HFFc6 (cell line): ENCODE results near the gene EIF4G3. TPM values are rescaled to one million over a fixed set of nuclear protein-coding genes. Genes with fewer than 3 reads are reported as not detected.

Source experiments
- DNase-seq: peaks from one replicate; pipeline ENCODE4 v3.0.0-alpha.2; 2018
- H3K27ac Mint-ChIP-seq: 2 replicates; pipeline ENCODE4 v1.8.0; 2020; ENCODE audit warnings: mild to moderate bottlenecking, mixed read lengths
- H3K27me3 Mint-ChIP-seq: 2 replicates; pipeline ENCODE4 v1.8.0; 2021; ENCODE audit warnings: mild to moderate bottlenecking, moderate library complexity, mixed read lengths; ENCODE audit not compliant: insufficient read depth
- H3K36me3 Mint-ChIP-seq: 2 replicates; pipeline ENCODE4 v1.8.0; 2021; ENCODE audit warnings: low read depth, mixed read lengths
- H3K4me1 Mint-ChIP-seq: 2 replicates; pipeline ENCODE4 v1.8.0; 2020; ENCODE audit warnings: low read depth, mixed read lengths
- H3K4me3 Mint-ChIP-seq: 2 replicates; pipeline ENCODE4 v1.8.0; 2020; ENCODE audit warnings: mild to moderate bottlenecking, moderate library complexity, mixed read lengths
- H3K9me3 Mint-ChIP-seq: 2 replicates; pipeline ENCODE4 v1.8.0; 2020; ENCODE audit warnings: mild to moderate bottlenecking, mixed read lengths
- CTCF ChIP-seq: fragments of 200-600 bp; sonication (generic); IDR thresholded peaks from 2 replicates; pipeline ENCODE4 v1.5.0; 2021; ENCODE audit warnings: antibody characterized with exemption, mild to moderate bottlenecking
- total RNA-seq, 6 experiments: library from RNA; stranded (reverse); fragmentation: NEBNext Ultra II Directional; extraction: Animal tissue kit (Norgen Biotek cat#: 25700); gene quantifications; 2 replicates in 1 of 6; 3 replicates in 5 of 6; pipeline ENCODE4 v1.2.3, GENCODE V29; 2021

The EIF4G3 gene
- total RNA-seq, 6 experiments from 2014 or later = 79.5 to 88.6 (median 82.0) TPM

- H3K4me1 Mint-ChIP-seq = peaks cover 14% of the 10 kb centered on the region
- DNase-seq = no peak
- no peak for TF ChIP-seq CTCF
- no peak overlapping the region for H3K4me3 Mint-ChIP-seq
- no peaks in the 10 kb centered on the region for H3K9me3 Mint-ChIP-seq
- peaks cover 7% of the 10 kb centered on the region; the same call in 1 of the 2 replicates for H3K36me3 Mint-ChIP-seq
- no peak overlapping the region for H3K27ac Mint-ChIP-seq
- peaks cover 2% of the 10 kb centered on the region; the same call in 1 of the 2 replicates for H3K27me3 Mint-ChIP-seq
These were observed 128.2 kb downstream of the EIF4G3 start for GRCh38 chr1:21048462-21048861.

- Mint-ChIP-seq H3K36me3 (peaks cover 12% of the 10 kb centered on the region; the same call in 1 of the 2 replicates), H3K4me1 (peaks cover 34% of the 10 kb centered on the region), H3K9me3 (no peaks in the 10 kb centered on the region), H3K27ac (no peak overlapping the region), H3K27me3 (peaks cover 3% of the 10 kb centered on the region; the same call in 1 of the 2 replicates), H3K4me3 (no peak overlapping the region)
- DNase-seq = no peak
- no peak for TF ChIP-seq CTCF
These were observed 130.6 kb downstream of the EIF4G3 start for GRCh38 chr1:21046132-21046531.

GRCh38 chr1:21045351-21045750, 131.3 kb downstream of the EIF4G3 start:
- H3K4me1 Mint-ChIP-seq = peaks cover 34% of the 10 kb centered on the region
- H3K27ac Mint-ChIP-seq = no peak overlapping the region
- H3K9me3 Mint-ChIP-seq = no peaks in the 10 kb centered on the region
- peaks cover 15% of the 10 kb centered on the region; the same call in 1 of the 2 replicates for H3K36me3 Mint-ChIP-seq
- TF ChIP-seq CTCF = no peak
- no peak overlapping the region for H3K4me3 Mint-ChIP-seq
- DNase-seq = no peak
- peaks cover 3% of the 10 kb centered on the region; the same call in 1 of the 2 replicates for H3K27me3 Mint-ChIP-seq

GRCh38 chr1:21042929-21043605, 133.6 kb downstream of the EIF4G3 start:
- 0 out of 2 replicates have a peak overlapping the region, but pooled peaks have one; percentile 3 for H3K4me3 Mint-ChIP-seq
- peaks cover 17% of the 10 kb centered on the region for H3K36me3 Mint-ChIP-seq
- no peak for TF ChIP-seq CTCF
- H3K27ac Mint-ChIP-seq = peak overlapping the region; percentile 62
- peaks cover 31% of the 10 kb centered on the region for H3K4me1 Mint-ChIP-seq
- DNase-seq = peak; percentile 41
- H3K27me3 Mint-ChIP-seq = peaks cover 3% of the 10 kb centered on the region; the same call in 1 of the 2 replicates
- H3K9me3 Mint-ChIP-seq = no peaks in the 10 kb centered on the region

GRCh38 chr1:21041541-21041940, 135.2 kb downstream of the EIF4G3 start:
- H3K27ac Mint-ChIP-seq = no peak overlapping the region
- no peak for DNase-seq
- peaks cover 31% of the 10 kb centered on the region for H3K4me1 Mint-ChIP-seq
- H3K9me3 Mint-ChIP-seq = no peaks in the 10 kb centered on the region
- no peak overlapping the region for H3K4me3 Mint-ChIP-seq
- TF ChIP-seq CTCF = no peak
- H3K27me3 Mint-ChIP-seq = peaks cover 3% of the 10 kb centered on the region; the same call in 1 of the 2 replicates
- H3K36me3 Mint-ChIP-seq = peaks cover 17% of the 10 kb centered on the region
